Esophagus mucosa (tissue), 1 donor: ENCODE measurements around the gene RASIP1. TPM values are rescaled to one million over a fixed set of nuclear protein-coding genes. Genes with fewer than 3 reads are reported as not detected.
"Not testable (repeated sequence)": the region's sequence is repeated elsewhere in the genome, so short reads cannot be mapped to it uniquely, and the experiment has no call there.

Source experiments
- ATAC-seq: fragments of 200-7000 bp; cut with Tn5 transposase; one replicate; pipeline ENCODE4 v1.9.1; 2020
- total RNA-seq: library from RNA; stranded (reverse); gene quantifications from one replicate; pipeline ENCODE4 v1.2.4, GENCODE V29; 2023
- donor health status: DM: yes; HTN: yes; CAD: no.

Gene RASIP1, protein sequence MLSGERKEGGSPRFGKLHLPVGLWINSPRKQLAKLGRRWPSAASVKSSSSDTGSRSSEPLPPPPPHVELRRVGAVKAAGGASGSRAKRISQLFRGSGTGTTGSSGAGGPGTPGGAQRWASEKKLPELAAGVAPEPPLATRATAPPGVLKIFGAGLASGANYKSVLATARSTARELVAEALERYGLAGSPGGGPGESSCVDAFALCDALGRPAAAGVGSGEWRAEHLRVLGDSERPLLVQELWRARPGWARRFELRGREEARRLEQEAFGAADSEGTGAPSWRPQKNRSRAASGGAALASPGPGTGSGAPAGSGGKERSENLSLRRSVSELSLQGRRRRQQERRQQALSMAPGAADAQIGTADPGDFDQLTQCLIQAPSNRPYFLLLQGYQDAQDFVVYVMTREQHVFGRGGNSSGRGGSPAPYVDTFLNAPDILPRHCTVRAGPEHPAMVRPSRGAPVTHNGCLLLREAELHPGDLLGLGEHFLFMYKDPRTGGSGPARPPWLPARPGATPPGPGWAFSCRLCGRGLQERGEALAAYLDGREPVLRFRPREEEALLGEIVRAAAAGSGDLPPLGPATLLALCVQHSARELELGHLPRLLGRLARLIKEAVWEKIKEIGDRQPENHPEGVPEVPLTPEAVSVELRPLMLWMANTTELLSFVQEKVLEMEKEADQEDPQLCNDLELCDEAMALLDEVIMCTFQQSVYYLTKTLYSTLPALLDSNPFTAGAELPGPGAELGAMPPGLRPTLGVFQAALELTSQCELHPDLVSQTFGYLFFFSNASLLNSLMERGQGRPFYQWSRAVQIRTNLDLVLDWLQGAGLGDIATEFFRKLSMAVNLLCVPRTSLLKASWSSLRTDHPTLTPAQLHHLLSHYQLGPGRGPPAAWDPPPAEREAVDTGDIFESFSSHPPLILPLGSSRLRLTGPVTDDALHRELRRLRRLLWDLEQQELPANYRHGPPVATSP
- total RNA-seq = 7.3 TPM

- peak; percentile 1 for ATAC-seq
Measured at GRCh38 chr19:48740164-48740972, at the start of gene RASIP1. Gene RASIP1 (minus strand): TSS chr19:48740610. CDS start chr19:48740282, 328 bp downstream.

- ATAC-seq = not testable (repeated sequence)
Measured at GRCh38 chr19:48787331-48787730, 46.9 kb upstream of the RASIP1 start.

GRCh38 chr19:48786422-48786821, 46.0 kb upstream of the RASIP1 start:
- ATAC-seq = not testable (repeated sequence)

- no peak for ATAC-seq
Measured at GRCh38 chr19:48784527-48784926, 44.1 kb upstream of the RASIP1 start.

- no peak for ATAC-seq
Measured at GRCh38 chr19:48780631-48781391, 40.4 kb upstream of the RASIP1 start.

DNA sequence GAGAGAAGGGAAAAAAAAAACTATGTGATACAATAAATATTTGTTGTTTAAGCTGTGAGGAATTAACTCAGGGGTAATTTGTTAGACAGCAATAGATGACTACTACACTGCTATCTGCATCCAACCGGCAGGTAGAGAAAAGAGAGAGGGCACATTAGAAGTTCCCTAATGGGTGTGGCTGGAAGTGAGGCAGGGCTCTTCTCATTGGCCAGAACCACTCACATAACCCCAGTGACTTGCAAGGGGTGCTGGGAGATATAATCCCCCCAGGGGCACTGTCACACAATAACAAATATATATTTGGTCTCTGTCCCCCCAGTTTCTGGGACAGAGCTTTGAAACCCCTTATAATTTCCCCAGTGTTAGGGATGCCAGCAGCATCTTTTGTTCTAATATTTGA, 39.2 kb upstream of the RASIP1 start:
- ATAC-seq = no peak

DNA sequence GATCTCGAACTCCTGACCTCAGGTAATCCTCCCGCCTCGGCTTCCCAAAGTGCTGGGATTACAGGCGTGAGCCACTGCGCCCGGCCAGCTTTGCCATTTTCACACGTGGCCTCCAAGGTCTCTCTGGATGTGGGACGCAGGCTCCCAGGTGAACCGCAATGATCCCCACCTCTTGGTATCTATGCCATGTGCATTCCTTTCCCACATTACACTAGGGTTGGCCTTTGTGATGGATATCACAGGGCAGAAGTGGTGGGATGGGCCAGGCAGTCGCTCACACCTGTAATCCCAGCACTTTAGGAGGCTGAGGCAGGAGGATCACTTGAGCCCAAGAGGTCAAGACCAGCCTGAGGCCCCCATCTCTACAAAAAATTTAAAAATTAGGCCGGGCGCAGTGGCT, 37.3 kb upstream of the RASIP1 start:
- ATAC-seq = no peak

- no peak for ATAC-seq
Measured at GRCh38 chr19:48777139-48777538, 36.7 kb upstream of the RASIP1 start.

DNA sequence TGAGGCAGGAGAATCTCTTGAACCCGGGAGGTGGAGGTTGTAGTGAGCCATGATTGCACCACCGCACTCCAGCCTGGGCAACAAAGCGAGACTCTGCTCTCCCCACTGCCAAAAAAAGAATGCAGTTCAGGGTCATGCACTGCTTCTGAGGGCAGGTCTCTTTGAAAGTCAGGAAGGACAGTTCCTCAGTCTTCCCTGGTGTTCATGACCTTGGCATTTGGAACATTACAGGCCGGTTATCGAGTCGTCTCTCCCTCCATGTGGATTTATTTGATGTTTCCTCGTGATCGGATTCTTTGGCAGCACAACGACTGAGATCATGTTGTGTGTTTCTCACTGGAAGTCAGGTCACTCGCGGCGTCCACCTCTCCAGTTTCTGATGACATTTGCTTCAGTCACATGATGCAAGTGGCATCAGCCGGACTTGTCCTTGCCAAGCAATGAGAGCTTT, 32.1 kb upstream of the RASIP1 start:
- no peak for ATAC-seq

DNA sequence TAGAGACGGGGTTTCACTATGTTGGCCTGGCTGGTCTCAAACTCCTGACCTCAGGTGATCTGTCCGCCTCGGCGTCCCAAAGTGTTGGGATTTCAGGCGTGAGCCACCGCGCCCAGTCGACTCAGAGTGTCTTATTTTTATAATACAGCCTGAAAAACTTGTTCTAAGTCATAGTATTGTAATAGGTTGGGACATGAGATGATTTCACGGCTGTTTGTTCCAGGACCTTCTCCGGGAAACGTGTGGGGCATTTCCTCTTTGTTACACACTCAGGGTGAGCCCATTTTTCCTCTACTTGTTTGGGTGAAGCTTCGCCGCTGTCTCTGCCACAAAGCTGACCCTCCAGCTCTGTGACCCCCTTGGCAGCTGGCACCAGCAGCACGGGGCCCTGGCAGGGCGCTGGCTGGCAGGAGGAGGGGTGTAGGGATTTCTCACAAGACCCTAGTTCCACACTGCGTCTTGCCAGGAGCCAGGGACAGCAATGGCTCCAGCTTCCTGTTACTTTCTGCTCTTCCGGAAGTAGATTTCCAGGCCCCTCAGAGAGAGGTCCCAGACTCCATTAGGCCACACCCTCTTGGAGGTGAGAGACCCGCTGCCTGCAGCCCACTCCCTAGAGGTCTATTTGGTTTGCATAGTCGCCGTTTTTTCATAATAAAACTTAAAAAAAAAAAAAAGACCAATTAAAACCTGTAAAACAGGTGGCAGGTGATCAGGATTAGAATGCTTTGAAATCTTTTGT, 30.5 kb upstream of the RASIP1 start:
- peak; percentile 87 for ATAC-seq

GRCh38 chr19:48770266-48770665, 29.9 kb upstream of the RASIP1 start:
- ATAC-seq = peak; percentile 59

DNA sequence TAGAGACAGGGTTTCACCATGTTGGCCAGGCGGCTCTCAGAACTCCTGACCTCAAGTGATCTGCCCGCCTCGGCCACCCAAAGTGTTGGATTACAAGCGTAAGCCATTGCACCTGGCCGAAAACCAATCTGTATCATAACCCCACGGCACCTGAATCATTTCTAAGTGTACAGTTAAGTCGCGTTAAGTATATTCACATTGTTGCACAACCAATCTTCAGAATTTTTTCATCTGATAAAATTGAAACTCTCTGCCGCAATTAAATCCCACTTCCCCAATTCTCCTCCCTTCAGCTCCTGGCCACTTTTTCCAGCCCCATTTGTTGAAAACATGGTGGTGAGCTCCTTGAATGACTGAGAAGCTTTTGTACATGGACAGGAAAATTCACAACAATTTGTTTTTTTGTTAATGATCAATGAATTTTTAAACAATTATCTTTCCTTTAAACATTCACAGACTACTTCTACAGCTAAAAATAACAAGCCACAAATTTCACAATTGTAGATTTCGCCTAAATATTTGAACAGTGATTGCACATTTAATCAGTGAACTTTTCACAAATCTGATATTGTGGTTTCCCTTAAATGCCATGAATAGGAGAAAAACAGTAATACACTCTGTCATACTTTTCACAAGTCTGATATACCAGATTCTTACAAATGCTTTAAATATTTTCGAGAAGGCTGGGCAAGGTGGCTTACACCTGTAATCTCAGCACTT, 28.7 kb upstream of the RASIP1 start:
- ATAC-seq = no peak

- not testable (repeated sequence) for ATAC-seq
Measured at GRCh38 chr19:48768171-48768753, 27.9 kb upstream of the RASIP1 start.

- not testable (repeated sequence) for ATAC-seq
Measured at GRCh38 chr19:48765816-48766215, 25.4 kb upstream of the RASIP1 start.

DNA sequence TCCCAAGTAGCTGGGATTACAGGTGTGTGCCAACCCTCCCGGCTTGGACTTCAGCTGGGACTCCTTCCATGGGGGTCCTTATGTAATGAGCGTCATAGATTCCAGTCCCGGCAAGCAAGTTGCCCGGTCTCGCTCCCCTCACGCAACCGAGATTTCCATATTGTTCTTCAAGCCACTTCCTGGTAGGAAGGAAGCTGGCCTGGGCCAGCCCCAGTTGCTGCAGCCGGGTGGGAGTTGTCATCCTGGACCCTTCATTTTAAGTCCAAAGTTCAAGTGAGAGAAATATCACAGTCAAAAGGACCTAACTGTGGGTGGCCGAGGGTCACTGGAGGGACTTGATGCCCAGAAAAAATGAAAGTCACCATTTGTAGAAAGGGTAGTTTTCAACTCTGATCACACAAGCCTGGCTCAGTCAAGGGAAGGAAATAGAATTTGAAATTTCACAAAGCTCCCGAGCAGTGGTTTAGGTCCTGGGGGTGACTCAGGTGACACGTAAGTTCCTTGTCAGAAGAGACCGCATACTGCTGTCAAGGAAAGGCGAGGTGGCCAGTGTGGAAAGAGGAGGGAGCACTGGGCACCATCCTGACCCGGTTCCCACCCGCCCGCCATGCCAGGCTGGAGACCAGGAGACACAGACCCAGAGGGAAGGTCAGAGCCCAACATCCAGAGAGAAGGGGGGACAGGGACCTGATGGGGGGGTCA, 20.2 kb upstream of the RASIP1 start:
- peak; percentile 50 for ATAC-seq

DNA sequence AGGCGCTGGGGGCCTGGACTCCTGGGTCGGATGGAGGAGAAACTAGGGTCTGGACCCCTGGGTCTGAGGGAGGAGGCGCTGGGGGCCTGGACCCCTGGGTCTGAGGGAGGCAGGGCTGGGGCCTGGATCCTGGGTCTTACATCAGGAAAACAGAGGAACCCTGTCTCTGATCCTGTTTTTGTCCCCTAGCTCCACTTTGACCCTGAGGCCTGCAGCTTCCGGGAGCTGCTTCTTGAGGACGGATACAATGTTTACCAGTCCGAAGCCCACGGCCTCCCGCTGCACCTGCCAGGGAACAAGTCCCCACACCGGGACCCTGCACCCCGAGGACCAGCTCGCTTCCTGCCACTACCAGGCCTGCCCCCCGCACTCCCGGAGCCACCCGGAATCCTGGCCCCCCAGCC, 17.3 kb upstream of the RASIP1 start:
- no peak for ATAC-seq

DNA sequence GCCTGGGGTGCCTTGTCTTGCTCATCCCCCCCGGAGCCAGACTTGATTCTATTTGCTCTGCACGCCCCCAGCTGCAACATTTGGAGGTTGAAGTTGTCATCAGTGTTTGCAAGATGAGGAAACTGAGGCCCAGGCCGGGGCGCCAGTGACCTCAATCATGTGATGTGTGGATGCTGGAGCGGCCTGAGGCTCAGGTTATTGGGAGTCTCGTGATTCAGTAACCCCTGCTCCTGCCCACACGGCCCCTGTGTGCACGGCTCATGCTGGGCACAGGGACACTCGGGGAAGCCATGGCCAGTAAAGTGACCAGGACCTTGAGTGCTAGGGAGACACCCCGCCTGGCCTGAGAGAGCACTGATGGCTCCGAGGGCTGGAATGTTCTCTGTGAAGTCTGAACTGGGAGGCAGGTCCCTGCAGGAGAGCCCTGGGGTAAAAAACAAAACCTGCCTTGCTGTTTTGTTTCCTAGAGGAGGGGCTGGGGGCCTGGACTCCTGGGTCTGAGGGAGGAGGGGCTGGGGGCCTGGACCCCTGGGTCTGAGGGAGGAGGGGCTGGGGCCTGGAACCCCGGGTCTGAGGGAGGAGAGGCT, 16.8 kb upstream of the RASIP1 start:
- no peak for ATAC-seq

- no peak for ATAC-seq
Measured at GRCh38 chr19:48756686-48757085, 16.3 kb upstream of the RASIP1 start.

- no peak for ATAC-seq
Measured at GRCh38 chr19:48756212-48756611, 15.8 kb upstream of the RASIP1 start.
